Loucy (cell line): Measurements from ENCODE around the gene MSN.

ENCODE experiments used
- EZH2phosphoT487 ChIP-seq: fragments of 200-600 bp; IDR thresholded peaks from 2 replicates; pipeline ENCODE4 v1.6.1; 2018; ENCODE audit warnings: antibody characterized with exemption, mild to moderate bottlenecking, moderate library complexity, borderline replicate concordance
- TF ChIP-seq, protein P1 (sequence below): fragments of 200-600 bp; sonication (generic); conservative IDR thresholded peaks from 2 replicates; pipeline ENCODE4 v1.5.1; 2014; ENCODE audit warnings: mild to moderate bottlenecking, antibody characterized with exemption, low read length

DNA sequence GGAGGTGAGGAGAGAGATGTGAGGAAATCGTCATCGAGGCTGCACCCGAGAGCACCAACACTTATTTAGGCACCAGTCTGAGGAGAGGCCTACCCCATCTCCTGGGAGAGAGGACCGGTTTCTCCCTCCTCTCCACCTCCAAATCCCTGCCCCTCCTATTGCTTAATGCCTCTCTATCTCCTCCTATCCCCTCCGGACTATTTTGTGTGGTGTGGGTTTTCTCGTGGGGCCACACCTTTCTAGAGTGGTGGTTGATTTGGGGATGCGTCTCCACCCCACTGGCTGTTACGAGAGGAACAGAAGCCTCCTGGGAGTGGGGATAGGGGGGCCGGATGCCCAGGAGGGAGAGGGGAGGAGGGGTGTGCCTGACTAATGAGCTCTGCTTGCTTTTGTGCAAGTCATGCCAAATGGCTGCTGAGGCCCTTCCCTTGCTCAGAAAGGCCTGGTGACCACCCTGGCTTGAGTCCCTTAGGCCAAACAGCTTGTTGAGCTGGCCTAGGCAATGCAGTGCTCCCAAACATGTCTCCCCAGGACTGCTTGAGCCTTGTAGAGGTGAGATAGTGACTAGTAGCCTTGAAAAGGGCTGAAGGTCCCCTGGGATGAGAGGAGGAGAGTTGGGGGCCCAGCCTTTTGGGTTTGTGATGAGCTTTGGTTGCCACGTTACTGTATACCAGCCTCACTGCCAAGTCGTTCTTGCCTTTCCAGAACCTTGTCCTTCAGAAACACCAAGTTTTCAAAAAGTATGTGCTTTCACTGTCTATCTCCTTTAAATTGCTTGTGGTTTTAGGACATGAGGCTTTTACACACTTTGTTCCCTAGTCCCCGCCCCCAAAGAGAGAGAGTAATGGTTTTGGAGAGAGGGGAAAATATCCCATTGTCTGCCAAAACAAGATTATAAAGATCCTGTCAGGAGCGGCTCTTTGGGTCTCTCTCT is 1.2 kb downstream of the MSN start:
- TF ChIP-seq, protein P1, sequence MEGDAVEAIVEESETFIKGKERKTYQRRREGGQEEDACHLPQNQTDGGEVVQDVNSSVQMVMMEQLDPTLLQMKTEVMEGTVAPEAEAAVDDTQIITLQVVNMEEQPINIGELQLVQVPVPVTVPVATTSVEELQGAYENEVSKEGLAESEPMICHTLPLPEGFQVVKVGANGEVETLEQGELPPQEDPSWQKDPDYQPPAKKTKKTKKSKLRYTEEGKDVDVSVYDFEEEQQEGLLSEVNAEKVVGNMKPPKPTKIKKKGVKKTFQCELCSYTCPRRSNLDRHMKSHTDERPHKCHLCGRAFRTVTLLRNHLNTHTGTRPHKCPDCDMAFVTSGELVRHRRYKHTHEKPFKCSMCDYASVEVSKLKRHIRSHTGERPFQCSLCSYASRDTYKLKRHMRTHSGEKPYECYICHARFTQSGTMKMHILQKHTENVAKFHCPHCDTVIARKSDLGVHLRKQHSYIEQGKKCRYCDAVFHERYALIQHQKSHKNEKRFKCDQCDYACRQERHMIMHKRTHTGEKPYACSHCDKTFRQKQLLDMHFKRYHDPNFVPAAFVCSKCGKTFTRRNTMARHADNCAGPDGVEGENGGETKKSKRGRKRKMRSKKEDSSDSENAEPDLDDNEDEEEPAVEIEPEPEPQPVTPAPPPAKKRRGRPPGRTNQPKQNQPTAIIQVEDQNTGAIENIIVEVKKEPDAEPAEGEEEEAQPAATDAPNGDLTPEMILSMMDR: no peak
- no peak for TF ChIP-seq EZH2phosphoT487
